ENCODE measurements around the gene MS4A8. TPM values are rescaled to one million over a fixed set of nuclear protein-coding genes. Genes with fewer than 3 reads are reported as not detected.
A peak's percentile ranks its signal among the peaks of the same experiment; 100 is the strongest.

Gene MS4A8
- total and polyA plus RNA-seq, 10 donors, result 0.19 TPM; not detected in 9

GRCh38 chr11:60762851-60763691 lies 63.7 kb downstream of the MS4A8 start:
- no peak overlapping the region for H3K4me3 ChIP-seq
- DNase-seq, result peak; percentile 47
- H3K36me3 ChIP-seq, result no peaks in the 10 kb centered on the region
- no peak for TF ChIP-seq POLR2AphosphoS5 (IDR thresholded peaks at IDR 0.05)
- TF ChIP-seq CTCF (IDR thresholded peaks at IDR 0.05 in 8 of 11, conservative IDR thresholded peaks at IDR 0.05 in 3 of 11), result peak in 1 of 11 experiments; percentile 13
- H3K4me1 ChIP-seq, result peaks cover 0 to 36% (median 2%) of the 10 kb centered on the region in 6 donors
- peaks cover 0 to 57% (median 15%) of the 10 kb centered on the region in 7 donors for H3K27me3 ChIP-seq (replicated peaks in 1 of 7)
- no peaks in the 10 kb centered on the region for H3K9me3 ChIP-seq
- H3K27ac ChIP-seq, result no peak overlapping the region
- WGBS, 5 donors, result 57 to 64% (median 61%) methylated on average over 11 of the region's 11 CpGs
- intact Hi-C loops (cut with DNase I; ENCODE audit: low total_unique reads), result no loop called here

- no peak overlapping the region for H3K27ac ChIP-seq
Observed at GRCh38 chr11:60763692-60764369, 64.4 kb downstream of the MS4A8 start.

GRCh38 chr11:60764879-60765278 lies 65.5 kb downstream of the MS4A8 start:
- Histone ChIP-seq H3K4me3 (no peak overlapping the region), H3K27me3 (replicated peaks in 1 of 7) (peaks cover 0 to 53% (median 15%) of the 10 kb centered on the region in 7 donors), H3K4me1 (peaks cover 0 to 27% (median 2%) of the 10 kb centered on the region in 6 donors), H3K36me3 (no peaks in the 10 kb centered on the region), H3K27ac (no peak overlapping the region), H3K9me3 (no peaks in the 10 kb centered on the region)
- DNase-seq, result no peak
- intact Hi-C loops (cut with DNase I; ENCODE audit: low total_unique reads), result no loop called here
- WGBS, 5 donors, result 33 to 55% (median 41%) methylated on average over 1 of the region's 1 CpG
- TF ChIP-seq POLR2A (IDR thresholded peaks at IDR 0.05), result no peak
- TF ChIP-seq POLR2AphosphoS5 (IDR thresholded peaks at IDR 0.05), result no peak
- no peak for TF ChIP-seq CTCF (IDR thresholded peaks at IDR 0.05 in 8 of 11, conservative IDR thresholded peaks at IDR 0.05 in 3 of 11)

More at GRCh38 chr11:60763692-60764369, 64.4 kb downstream of the MS4A8 start:
- 80 to 91% (median 87%) methylated on average over 11 of the region's 11 CpGs for WGBS, 5 donors
- peaks cover 0 to 36% (median 2%) of the 10 kb centered on the region in 6 donors for H3K4me1 ChIP-seq
- H3K36me3 ChIP-seq, result no peaks in the 10 kb centered on the region
- TF ChIP-seq POLR2AphosphoS5 (IDR thresholded peaks at IDR 0.05), result no peak
- TF ChIP-seq POLR2A (IDR thresholded peaks at IDR 0.05), result no peak
- no peak for TF ChIP-seq CTCF (IDR thresholded peaks at IDR 0.05 in 8 of 11, conservative IDR thresholded peaks at IDR 0.05 in 3 of 11)
- peak; percentile 68 for DNase-seq
- H3K9me3 ChIP-seq, result no peaks in the 10 kb centered on the region
- no peak overlapping the region for H3K4me3 ChIP-seq
- peaks cover 0 to 59% (median 15%) of the 10 kb centered on the region in 7 donors for H3K27me3 ChIP-seq (replicated peaks in 1 of 7)
- intact Hi-C loops (cut with DNase I; ENCODE audit: low total_unique reads), result no loop called here

GRCh38 chr11:60765355-60765754 lies 65.9 kb downstream of the MS4A8 start:
- Histone ChIP-seq H3K36me3 (no peaks in the 10 kb centered on the region), H3K9me3 (no peaks in the 10 kb centered on the region), H3K4me1 (peaks cover 0 to 25% (median 2%) of the 10 kb centered on the region in 6 donors), H3K27ac (no peak overlapping the region), H3K4me3 (no peak overlapping the region), H3K27me3 (replicated peaks in 1 of 7) (peaks cover 0 to 52% (median 15%) of the 10 kb centered on the region in 7 donors)
- WGBS, 5 donors, result 66 to 84% (median 75%) methylated on average over 5 of the region's 5 CpGs
- DNase-seq, result peak; percentile 17
- no peak for TF ChIP-seq POLR2AphosphoS5 (IDR thresholded peaks at IDR 0.05)
- no peak for TF ChIP-seq POLR2A (IDR thresholded peaks at IDR 0.05)
- TF ChIP-seq CTCF (IDR thresholded peaks at IDR 0.05 in 8 of 11, conservative IDR thresholded peaks at IDR 0.05 in 3 of 11), result no peak
- intact Hi-C loops (cut with DNase I; ENCODE audit: low total_unique reads), result no loop called here

All from spleen (tissue), 11 donors.